NB4 (cell line): Measurements from ENCODE around the gene CDH12.

Experiments used
- DNase-seq: peaks from one replicate; pipeline ENCODE4 v3.0.0; 2010; ENCODE audit warnings: low read depth
- H3K4me3 ChIP-seq: one replicate; pipeline ENCODE4 v1.5.1; 2011; ENCODE audit warnings: mild to moderate bottlenecking, low read depth, low read length, moderate library complexity
- CTCF ChIP-seq: IDR thresholded peaks from one replicate; pipeline ENCODE4 v1.5.1; 2012; ENCODE audit warnings: low read depth, low read length
- MAX ChIP-seq: IDR thresholded peaks from 2 replicates; pipeline ENCODE4 v1.6.1; 2011; ENCODE audit warnings: low read depth, low read length
- MYC ChIP-seq: IDR thresholded peaks from 2 replicates; pipeline ENCODE4 v1.6.1; 2011; ENCODE audit warnings: low read depth, low read length
- POLR2A ChIP-seq: IDR thresholded peaks from 2 replicates; pipeline ENCODE4 v1.6.1; 2011; ENCODE audit warnings: mild to moderate bottlenecking; ENCODE audit not compliant: insufficient read length; ENCODE audit errors: extremely low read depth

Gene CDH12

GRCh38 chr5:22500556-22500955, 352.6 kb downstream of the CDH12 start:
- no peak for DNase-seq
- TF ChIP-seq MYC, result no peak
- no peak for TF ChIP-seq CTCF
- no peak for TF ChIP-seq MAX
- no peak for TF ChIP-seq POLR2A
- no peak overlapping the region for H3K4me3 ChIP-seq

- TF ChIP-seq POLR2A, result no peak
- TF ChIP-seq MAX, result no peak
- TF ChIP-seq MYC, result no peak
- TF ChIP-seq CTCF, result no peak
- no peak overlapping the region for H3K4me3 ChIP-seq
- no peak for DNase-seq
Measured at GRCh38 chr5:22496666-22497065, 356.5 kb downstream of the CDH12 start.

- DNase-seq, result no peak
- no peak overlapping the region for H3K4me3 ChIP-seq
- no peak for TF ChIP-seq MAX
- TF ChIP-seq MYC, result no peak
- TF ChIP-seq CTCF, result no peak
- TF ChIP-seq POLR2A, result no peak
Measured at GRCh38 chr5:22495016-22495720, 358.0 kb downstream of the CDH12 start.

- DNase-seq, result no peak
- TF ChIP-seq POLR2A, result no peak
- no peak for TF ChIP-seq MYC
- no peak for TF ChIP-seq MAX
- TF ChIP-seq CTCF, result no peak
- H3K4me3 ChIP-seq, result no peak overlapping the region
Measured at GRCh38 chr5:22488427-22488826, 364.7 kb downstream of the CDH12 start.

- no peak for DNase-seq
- no peak overlapping the region for H3K4me3 ChIP-seq
- TF ChIP-seq CTCF (no peak), MAX (no peak), POLR2A (no peak), MYC (no peak)
Measured at GRCh38 chr5:22480305-22480704, 372.8 kb downstream of the CDH12 start.
